Brain microvascular endothelial cell (primary cell): ENCODE results near the gene GRIA2.

Experiments used
- DNase-seq: peaks from one replicate; pipeline ENCODE4 v3.0.0-alpha.2; 2020
- H3K27ac ChIP-seq: fragments of 250-450 bp; sonication (Bioruptor Pico); 2 replicates; pipeline ENCODE4 v1.5.1; 2020; ENCODE audit warnings: mild to moderate bottlenecking, moderate library complexity
- H3K27me3 ChIP-seq: fragments of 250-450 bp; sonication (Bioruptor Pico); replicated peaks from 2 replicates; pipeline ENCODE4 v1.5.1; 2020; ENCODE audit warnings: mild to moderate bottlenecking
- H3K36me3 ChIP-seq: fragments of 250-450 bp; sonication (Bioruptor Pico); replicated peaks from 2 replicates; pipeline ENCODE4 v1.5.1; 2020; ENCODE audit warnings: mild to moderate bottlenecking
- H3K4me3 ChIP-seq: 2 replicates; pipeline ENCODE4 v1.5.1; 2011; ENCODE audit warnings: low read depth, mild to moderate bottlenecking, control low read depth, low read length, moderate library complexity
- in situ Hi-C: cut with HindIII; loops from 2 replicates; pipeline ENCODE4 v1.10.0; 2017; ENCODE audit warnings: low sequenced_read_pairs, low pct_ligation_motif_present
- TF ChIP-seq, protein P1 (sequence below): IDR thresholded peaks from 2 replicates; pipeline ENCODE4 v1.5.1; 2011; ENCODE audit warnings: low read depth, mild to moderate bottlenecking, moderate library complexity, low read length, control low read depth, inconsistent platforms; ENCODE audit errors: missing control alignments

GRIA2 gene

DNA sequence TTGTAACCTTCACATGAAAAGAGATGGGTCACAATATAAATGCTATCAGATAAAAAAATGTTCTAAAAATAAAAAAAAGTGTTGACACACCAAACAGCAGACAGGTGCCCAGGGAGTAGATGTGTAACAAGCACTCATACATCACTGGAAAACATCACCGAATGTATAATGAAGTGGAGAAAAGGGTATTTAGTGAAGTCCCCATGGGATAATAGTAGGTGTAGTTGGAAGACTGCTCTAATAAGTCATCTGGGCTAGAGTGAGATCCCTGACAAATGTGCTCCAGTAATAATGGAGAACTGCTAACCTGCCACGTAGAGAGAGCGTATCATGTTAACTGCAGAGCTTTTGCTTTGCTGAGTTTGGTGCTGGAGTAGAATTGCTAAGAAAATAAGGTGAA is 152.0 kb downstream of the GRIA2 start:
- Histone ChIP-seq H3K27ac (no peak overlapping the region), H3K4me3 (no peak overlapping the region), H3K27me3 (no peaks in the 10 kb centered on the region), H3K36me3 (no peaks in the 10 kb centered on the region)
- in situ Hi-C loops, result no loop called here
- TF ChIP-seq, protein P1, sequence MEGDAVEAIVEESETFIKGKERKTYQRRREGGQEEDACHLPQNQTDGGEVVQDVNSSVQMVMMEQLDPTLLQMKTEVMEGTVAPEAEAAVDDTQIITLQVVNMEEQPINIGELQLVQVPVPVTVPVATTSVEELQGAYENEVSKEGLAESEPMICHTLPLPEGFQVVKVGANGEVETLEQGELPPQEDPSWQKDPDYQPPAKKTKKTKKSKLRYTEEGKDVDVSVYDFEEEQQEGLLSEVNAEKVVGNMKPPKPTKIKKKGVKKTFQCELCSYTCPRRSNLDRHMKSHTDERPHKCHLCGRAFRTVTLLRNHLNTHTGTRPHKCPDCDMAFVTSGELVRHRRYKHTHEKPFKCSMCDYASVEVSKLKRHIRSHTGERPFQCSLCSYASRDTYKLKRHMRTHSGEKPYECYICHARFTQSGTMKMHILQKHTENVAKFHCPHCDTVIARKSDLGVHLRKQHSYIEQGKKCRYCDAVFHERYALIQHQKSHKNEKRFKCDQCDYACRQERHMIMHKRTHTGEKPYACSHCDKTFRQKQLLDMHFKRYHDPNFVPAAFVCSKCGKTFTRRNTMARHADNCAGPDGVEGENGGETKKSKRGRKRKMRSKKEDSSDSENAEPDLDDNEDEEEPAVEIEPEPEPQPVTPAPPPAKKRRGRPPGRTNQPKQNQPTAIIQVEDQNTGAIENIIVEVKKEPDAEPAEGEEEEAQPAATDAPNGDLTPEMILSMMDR, result no peak
- no peak for DNase-seq

DNA sequence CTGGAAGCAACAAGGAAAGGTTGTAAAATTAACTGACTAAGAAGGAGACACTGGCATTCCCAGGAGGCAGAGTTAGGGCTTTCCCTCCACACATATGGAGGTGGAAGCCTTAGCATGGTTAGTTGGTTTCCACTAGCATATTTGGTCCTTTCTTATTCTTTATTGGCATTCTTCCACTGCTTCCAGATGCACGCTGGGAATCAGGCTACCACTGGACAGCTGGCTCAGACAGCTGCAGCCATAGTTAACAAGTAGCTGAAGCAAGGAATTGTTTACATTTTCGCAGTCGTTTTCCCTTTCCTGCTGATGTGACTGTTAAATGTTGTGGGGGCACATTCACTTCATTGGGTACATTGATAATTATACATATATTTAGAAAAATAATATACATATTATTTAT is 169.2 kb downstream of the GRIA2 start:
- in situ Hi-C loops, result no loop called here
- TF ChIP-seq, protein P1, result no peak

DNA sequence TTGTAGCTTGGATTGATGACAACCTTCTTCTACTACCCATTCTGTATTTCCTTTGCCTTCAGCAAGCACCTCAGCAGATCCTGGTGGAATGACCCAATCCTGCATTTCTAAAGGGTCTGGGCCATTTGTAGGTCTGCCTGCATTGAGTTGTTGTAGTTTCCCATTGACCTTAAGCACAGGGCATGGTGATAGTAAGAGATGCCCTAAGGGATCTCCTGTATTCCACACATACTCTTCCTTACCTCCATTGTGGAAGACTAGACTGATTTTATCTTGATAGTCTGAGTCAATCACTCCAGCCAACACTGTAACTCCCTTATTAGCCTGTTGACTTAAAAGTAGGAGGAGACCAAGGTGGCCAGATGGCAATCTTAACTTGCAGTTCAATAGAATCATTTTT is 184.5 kb downstream of the GRIA2 start:
- Histone ChIP-seq H3K4me3 (no peak overlapping the region), H3K36me3 (no peaks in the 10 kb centered on the region), H3K27me3 (no peaks in the 10 kb centered on the region), H3K27ac (no peak overlapping the region)
- no peak for DNase-seq
- in situ Hi-C loops, result no loop called here
- TF ChIP-seq, protein P1, result no peak

More for the DNA sequence above, 169.2 kb downstream of the GRIA2 start:
- Histone ChIP-seq H3K27me3 (no peaks in the 10 kb centered on the region), H3K4me3 (no peak overlapping the region), H3K36me3 (no peaks in the 10 kb centered on the region), H3K27ac (no peak overlapping the region)
- DNase-seq, result no peak
